Small intestine (tissue), 16 donors: ENCODE measurements around the gene TRIM3. TPM values are rescaled to one million over a fixed set of nuclear protein-coding genes. Genes with fewer than 3 reads are reported as not detected.
"Not testable (repeated sequence)": the region's sequence is repeated elsewhere in the genome, so short reads cannot be mapped to it uniquely, and the experiment has no call there.

ENCODE experiments used
- DNase-seq, 2 donors: peaks; one replicate each; pipeline versions ENCODE4 v3.0.0 to v3.0.0-alpha.2; 2013
- FAIRE-seq: peaks from 2 replicates; lab custom pipeline; 2012; peaks lifted over from hg19 to GRCh38; lab: Jason Lieb, UNC
- H3K27ac ChIP-seq, 3 donors: one replicate each; pipeline ENCODE4 v1.5.1; 2013; ENCODE audit warnings: low read length in 2 of 3, mild to moderate bottlenecking in 2 of 3, control low read depth in 1 of 3, inconsistent platforms in 1 of 3, low read depth in 1 of 3, moderate library complexity in 1 of 3
- H3K27me3 ChIP-seq, 3 donors: one replicate each; pipeline ENCODE4 v1.6.1; 2013; ENCODE audit warnings: low read length in 3 of 3, inconsistent platforms in 1 of 3; ENCODE audit not compliant: control insufficient read depth in 3 of 3, insufficient read depth in 3 of 3
- H3K36me3 ChIP-seq, 3 donors: one replicate each; pipeline ENCODE4 v1.6.1; 2013; ENCODE audit warnings: low read length in 3 of 3, inconsistent platforms in 1 of 3, low read depth in 1 of 3, mild to moderate bottlenecking in 1 of 3, moderate library complexity in 1 of 3; ENCODE audit not compliant: control insufficient read depth in 3 of 3, insufficient read depth in 2 of 3
- H3K4me1 ChIP-seq, 3 donors: one replicate each; pipeline ENCODE4 v1.6.1; 2013; ENCODE audit warnings: low read length in 2 of 3, inconsistent platforms in 1 of 3, low read depth in 1 of 3, mild to moderate bottlenecking in 1 of 3, moderate library complexity in 1 of 3; ENCODE audit not compliant: control insufficient read depth in 3 of 3, insufficient read depth in 2 of 3
- H3K4me3 ChIP-seq, 3 donors: one replicate each; pipeline ENCODE4 v1.5.1; 2013; ENCODE audit warnings: low read length in 3 of 3, control low read depth in 1 of 3, inconsistent platforms in 1 of 3, low read depth in 1 of 3, mild to moderate bottlenecking in 1 of 3, moderate library complexity in 1 of 3
- H3K9me3 ChIP-seq, 2 donors: one replicate each; pipeline ENCODE4 v1.6.1; 2013; ENCODE audit warnings: low read depth in 1 of 2, low read length in 1 of 2; ENCODE audit not compliant: control insufficient read depth in 2 of 2, insufficient read depth in 1 of 2
- WGBS, 3 donors: extraction: QIAGEN DNeasy Blood & Tissue Kit; methylation state at CpG; one replicate each; pipeline ENCODE4 v1.1.7; 2013; 5-methylcytosine and 5-hydroxymethylcytosine counted together
- long read RNA-seq, 10 donors: transcript quantifications; one replicate each; lab custom pipeline, GENCODE V29; 2026
- polyA plus RNA-seq, 4 donors: library from polyadenylated mRNA; stranded (reverse) in 3 of 4; unstranded in 1 of 4; fragments of 200-250 nt in 3 of 4; fragments of 120-200 nt in 1 of 4; gene quantifications; one replicate each; pipeline versions ENCODE4 v1.2.1 to v1.2.3, GENCODE V29; 2013
- donor health status: healthy with polysubstance abuse.
- donor health status: control.
- donor health status: control.
- donor health status: Bipolar disorder and iron deficiency.
- donor health status: healthy.

Gene TRIM3
- 10 to 100 TPM; 11.0 to 96.4 (median 39.3) TPM for polyA plus RNA-seq
- long read RNA-seq, donor 1, partial matches to known transcripts, result 0 of 5 reads
- long read RNA-seq, donor 1, other reads (novel, unspliced or antisense), result 0 of 5 reads
- long read RNA-seq, donor 2, partial matches to known transcripts, result 0 of 1 reads
- long read RNA-seq, donor 2, other reads (novel, unspliced or antisense), result 0 of 1 reads
- long read RNA-seq, donor 3, partial matches to known transcripts, result 63 of 65 reads
- long read RNA-seq, donor 3, other reads (novel, unspliced or antisense), result 0 of 65 reads
- long read RNA-seq, donor 4, result 0 reads
- long read RNA-seq, donor 5, partial matches to known transcripts, result 0 of 1 reads
- long read RNA-seq, donor 5, other reads (novel, unspliced or antisense), result 0 of 1 reads
- long read RNA-seq, donor 6, partial matches to known transcripts, result 0 of 3 reads
- long read RNA-seq, donor 6, other reads (novel, unspliced or antisense), result 0 of 3 reads
- long read RNA-seq, donor 7, result 0 reads
- long read RNA-seq, donor 8, result 0 reads
- long read RNA-seq, donor 9, partial matches to known transcripts, result 0 of 1 reads
- long read RNA-seq, donor 9, other reads (novel, unspliced or antisense), result 0 of 1 reads
- long read RNA-seq, donor 10, partial matches to known transcripts, result 0 of 1 reads
- long read RNA-seq, donor 10, other reads (novel, unspliced or antisense), result 0 of 1 reads

DNA sequence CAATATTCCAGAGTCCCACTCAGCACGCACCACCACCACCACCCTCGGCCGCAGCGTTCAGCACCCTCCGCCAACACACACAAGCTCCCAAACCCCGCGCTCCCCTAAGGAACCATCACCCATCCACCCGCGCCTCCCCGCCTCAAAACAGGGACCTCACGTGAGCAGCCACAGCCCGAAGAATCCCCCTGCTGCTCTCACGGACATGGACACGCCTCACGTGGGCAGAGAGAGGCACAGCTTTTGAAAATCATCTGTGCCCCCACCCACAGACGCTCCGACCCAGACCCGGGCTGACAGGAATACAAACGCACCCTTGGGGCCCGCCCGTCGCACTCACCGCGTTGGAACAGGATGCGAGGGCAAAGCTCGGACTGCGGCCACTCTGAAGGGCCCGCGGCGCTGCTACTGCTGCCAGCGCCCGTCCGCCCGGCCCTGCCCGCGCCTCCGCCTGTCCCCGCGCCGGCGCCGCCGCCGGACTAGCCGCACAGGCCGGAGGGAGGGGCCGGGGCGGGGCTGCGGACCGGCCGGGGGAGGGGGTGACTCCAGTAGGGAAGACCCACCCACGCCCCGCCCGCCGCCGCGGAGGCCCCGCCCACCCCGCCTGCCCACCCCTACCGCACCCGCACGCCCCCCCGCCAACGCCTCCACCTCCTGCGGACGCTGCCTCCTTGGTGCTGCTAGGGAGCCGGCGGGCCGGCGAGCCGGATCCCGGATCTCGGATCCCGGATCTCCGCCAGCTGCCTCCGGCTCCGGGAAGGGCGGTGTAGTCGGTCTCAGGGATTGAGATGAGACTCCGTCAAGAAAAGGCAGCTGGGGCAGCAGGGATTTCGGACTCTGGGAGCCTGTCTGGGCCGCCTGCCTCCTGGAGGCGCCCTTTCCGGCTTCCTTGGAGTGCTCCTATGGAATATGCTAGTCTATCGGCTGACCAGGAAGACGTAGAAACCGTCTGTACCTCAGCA, at the start of gene TRIM3:
TRIM3 (minus strand) TSS at position 491 of the 962 bp plus-strand sequence. CDS start 8,246 bp downstream, outside the sequence.
- FAIRE-seq, result no peak
- H3K36me3 ChIP-seq, result peaks cover 0 to 27% (median 2%) of the 10 kb centered on the region in 3 donors
- H3K27ac ChIP-seq, result peak within 1 kb of the TSS; percentile 86 to 95 (median 94)
- peak within 1 kb of the TSS; percentile 59 to 94 (median 60) for H3K4me3 ChIP-seq
- DNase-seq, result peak; percentile 89 to 93
- WGBS, 3 donors, result 1 to 2% (median 2%) methylated on average over 38 to 87 of the region's 87 CpGs
- no peaks in the 10 kb centered on the region for H3K27me3 ChIP-seq
- no peaks in the 10 kb centered on the region for H3K9me3 ChIP-seq
- H3K4me1 ChIP-seq, result peaks cover 4 to 42% (median 13%) of the 10 kb centered on the region in 3 donors

DNA sequence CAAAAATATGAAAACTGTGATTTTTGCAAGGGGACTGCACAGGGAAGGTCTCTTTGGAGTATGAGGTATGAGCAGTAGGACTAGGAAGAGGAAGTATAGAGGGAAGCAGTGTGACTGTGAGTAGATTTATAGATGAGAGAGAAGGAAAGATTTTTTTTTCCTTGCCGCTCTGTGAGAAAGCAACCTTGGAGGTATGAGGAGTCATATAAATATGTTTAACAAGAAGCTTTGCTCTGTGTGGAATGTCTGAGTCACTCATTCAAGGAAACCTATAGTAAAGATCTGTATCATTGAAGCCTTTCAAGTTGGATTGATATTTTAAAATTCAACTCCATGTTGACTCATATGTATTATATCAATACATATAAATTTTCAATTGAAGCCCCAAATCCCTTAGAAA, 49.5 kb upstream of the TRIM3 start:
- Histone ChIP-seq H3K27ac (no peak overlapping the region), H3K4me1 (no peaks in the 10 kb centered on the region), H3K9me3 (no peaks in the 10 kb centered on the region), H3K4me3 (no peak overlapping the region), H3K27me3 (no peaks in the 10 kb centered on the region), H3K36me3 (peaks cover 4 to 9% (median 7%) of the 10 kb centered on the region in 3 donors)
- no peak for FAIRE-seq
- peak in 1 of 2 donors; percentile 14 for DNase-seq
- 40 to 77% (median 41%) methylated on average over 1 of the region's 1 CpG for WGBS, 3 donors

DNA sequence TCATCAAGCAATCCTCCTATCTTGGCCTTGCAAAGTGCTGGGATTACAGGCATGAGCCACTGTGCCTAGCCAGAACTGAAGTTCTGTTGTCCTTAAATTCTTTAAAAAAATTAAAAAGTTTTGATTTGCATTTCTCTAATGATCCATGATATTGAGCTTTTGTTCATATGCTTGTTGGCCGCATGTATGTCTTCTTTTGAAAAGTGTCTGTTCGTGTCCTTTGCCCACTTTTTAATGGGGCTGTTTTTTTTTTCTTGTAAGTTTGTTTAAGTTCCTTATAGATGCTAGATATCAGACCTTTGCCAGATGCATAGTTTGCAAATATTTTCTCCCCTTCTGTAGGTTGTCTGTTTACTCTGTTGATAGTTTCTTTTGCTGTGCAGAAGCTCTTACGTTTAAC, 48.2 kb upstream of the TRIM3 start:
- not testable (repeated sequence) for H3K4me1 ChIP-seq, H3K9me3 ChIP-seq, H3K27me3 ChIP-seq, DNase-seq, H3K4me3 ChIP-seq, H3K27ac ChIP-seq, H3K36me3 ChIP-seq, FAIRE-seq
- 91 to 98% (median 92%) methylated on average over 3 of the region's 3 CpGs for WGBS, 3 donors

DNA sequence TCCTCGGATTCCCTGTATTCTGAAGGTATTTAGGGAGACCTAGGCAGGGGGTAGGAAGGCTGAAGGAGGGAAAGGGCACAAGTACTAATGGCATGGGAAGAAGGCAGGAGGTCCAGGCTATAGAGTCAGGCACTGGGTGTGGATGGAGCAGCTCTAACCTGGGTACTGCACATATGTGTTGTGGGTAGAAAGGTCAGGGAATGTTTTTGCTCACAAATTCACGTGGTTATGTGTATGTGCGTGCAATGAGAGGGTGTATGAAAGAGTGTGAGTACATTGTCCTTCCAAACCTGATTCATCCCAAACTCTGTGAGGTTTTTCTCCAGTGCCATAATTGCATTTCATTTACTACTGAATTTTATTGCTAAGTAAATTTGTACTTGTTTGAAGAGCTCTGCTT, 46.5 kb upstream of the TRIM3 start:
- Histone ChIP-seq H3K9me3 (no peaks in the 10 kb centered on the region), H3K27me3 (no peaks in the 10 kb centered on the region), H3K4me3 (no peak overlapping the region), H3K4me1 (no peaks in the 10 kb centered on the region), H3K36me3 (peaks cover 4 to 9% (median 7%) of the 10 kb centered on the region in 3 donors), H3K27ac (no peak overlapping the region)
- WGBS, 3 donors, result 86 to 92% (median 89%) methylated on average over 3 of the region's 3 CpGs
- no peak for DNase-seq
- FAIRE-seq, result no peak

DNA sequence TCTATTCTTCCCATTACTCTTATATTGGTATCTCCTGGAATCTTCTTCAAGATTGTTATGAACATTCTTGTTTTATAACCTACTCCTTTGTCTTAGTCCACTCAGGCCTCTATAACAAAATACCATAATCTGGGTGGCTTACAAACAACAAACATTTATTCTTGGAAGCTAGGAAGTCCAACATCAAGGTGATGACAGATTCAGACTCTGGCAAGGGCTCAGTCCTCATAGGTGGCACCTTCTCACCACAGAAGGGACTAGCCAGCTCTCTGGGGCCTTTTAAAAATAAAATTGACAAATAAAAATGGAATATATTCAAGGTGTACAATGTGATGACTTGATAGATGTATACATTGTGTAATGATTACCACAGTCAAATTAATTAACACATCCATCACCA, 43.1 kb upstream of the TRIM3 start:
- Histone ChIP-seq H3K4me1 (no peaks in the 10 kb centered on the region), H3K9me3 (no peaks in the 10 kb centered on the region), H3K36me3 (peaks cover 4 to 9% (median 9%) of the 10 kb centered on the region in 3 donors), H3K27ac (no peak overlapping the region), H3K27me3 (no peaks in the 10 kb centered on the region), H3K4me3 (no peak overlapping the region)
- FAIRE-seq (no peak), DNase-seq (no peak)

DNA sequence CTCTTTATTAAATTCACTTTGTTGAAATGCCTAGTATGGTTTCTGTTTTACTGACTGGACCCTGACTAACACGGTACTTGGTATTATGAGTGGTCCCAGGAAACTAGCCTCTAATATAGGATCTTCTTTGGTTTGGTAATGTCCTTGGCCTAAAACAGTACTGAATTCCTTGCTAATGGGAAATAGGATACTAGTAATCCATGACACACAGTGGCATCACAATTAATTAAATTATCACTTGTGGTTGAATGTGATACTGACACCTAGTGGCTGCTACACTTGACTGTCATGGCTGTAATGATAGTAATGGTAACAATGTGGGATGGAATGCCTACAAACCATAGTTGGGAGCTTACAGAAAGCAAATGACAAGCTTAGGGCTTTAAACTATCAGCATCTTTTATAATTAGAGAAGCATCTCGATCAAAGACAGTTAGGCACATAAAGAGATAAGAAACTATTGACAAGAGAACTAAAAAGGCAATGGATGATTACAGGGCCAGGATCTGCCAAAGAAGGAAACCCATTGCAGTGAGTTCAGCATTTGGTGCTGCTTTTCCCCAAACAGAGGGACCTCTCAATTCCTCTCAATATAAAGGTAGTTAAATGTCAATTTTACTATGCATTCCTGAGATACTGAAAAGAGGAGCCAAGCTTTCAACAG, 32.0 kb upstream of the TRIM3 start:
- FAIRE-seq, result peak; percentile 15
- no peak overlapping the region for H3K27ac ChIP-seq
- WGBS, 3 donors, result 55 to 58% (median 58%) methylated on average over 2 of the region's 2 CpGs
- H3K4me3 ChIP-seq, result no peak overlapping the region
- H3K36me3 ChIP-seq, result peaks cover 0 to 4% (median 0%) of the 10 kb centered on the region in 3 donors
- H3K9me3 ChIP-seq, result no peaks in the 10 kb centered on the region
- no peaks in the 10 kb centered on the region for H3K27me3 ChIP-seq
- no peaks in the 10 kb centered on the region for H3K4me1 ChIP-seq
- peak; percentile 68 to 70 for DNase-seq

DNA sequence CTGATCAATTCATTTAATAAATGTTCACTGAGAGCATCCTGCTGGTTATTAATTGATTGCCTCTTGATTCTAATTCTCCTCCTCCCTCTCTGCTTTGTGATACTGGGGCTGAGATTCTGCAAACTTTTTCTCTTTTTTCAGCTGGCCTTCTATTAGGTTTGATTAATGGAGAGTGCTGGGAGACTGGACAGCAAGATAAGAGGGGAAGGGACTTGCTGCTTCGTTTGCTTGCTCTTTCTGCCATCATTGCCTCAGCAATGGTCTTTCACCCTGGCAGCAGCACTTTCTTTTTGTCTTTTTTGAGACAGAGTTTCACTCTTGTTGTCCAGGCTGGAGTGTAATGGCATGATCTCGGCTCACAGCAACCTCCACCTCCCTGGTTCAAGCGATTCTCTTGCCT, 30.4 kb upstream of the TRIM3 start:
- no peaks in the 10 kb centered on the region for H3K27me3 ChIP-seq
- DNase-seq (no peak), FAIRE-seq (no peak)
- 77 to 87% (median 82%) methylated on average over 3 of the region's 3 CpGs for WGBS, 3 donors
- H3K4me3 ChIP-seq, result no peak overlapping the region
- no peak overlapping the region for H3K27ac ChIP-seq
- no peaks in the 10 kb centered on the region for H3K4me1 ChIP-seq
- H3K9me3 ChIP-seq, result no peaks in the 10 kb centered on the region
- peaks cover 0 to 4% (median 0%) of the 10 kb centered on the region in 3 donors for H3K36me3 ChIP-seq
